Measurements from ENCODE around the gene TSPAN31.
A peak's percentile ranks its signal among the peaks of the same experiment; 100 is the strongest.
"Not testable (repeated sequence)": the region's sequence is repeated elsewhere in the genome, so short reads cannot be mapped to it uniquely, and the experiment has no call there.

Gene TSPAN31

GRCh38 chr12:57767305-57767698 lies 22.5 kb downstream of the TSPAN31 start:
- Mint-ChIP-seq H3K27ac (no peak overlapping the region), H3K27me3 (peaks cover 12 to 31% of the 10 kb centered on the region in 2 donors), H3K4me3 (no peak overlapping the region), H3K36me3 (peaks cover 33 to 43% of the 10 kb centered on the region in 2 donors), H3K9me3 (no peaks in the 10 kb centered on the region), H3K4me1 (peaks cover 30 to 58% of the 10 kb centered on the region in 2 donors)
- ATAC-seq (replicated peaks) = no peak
- DNase-seq = no peak

GRCh38 chr12:57767876-57768275 lies 23.0 kb downstream of the TSPAN31 start:
- DNase-seq (no peak), ATAC-seq (replicated peaks) (no peak)
- Mint-ChIP-seq H3K9me3 (no peaks in the 10 kb centered on the region), H3K4me3 (no peak overlapping the region), H3K4me1 (peaks cover 31 to 61% of the 10 kb centered on the region in 2 donors), H3K36me3 (peaks cover 34 to 45% of the 10 kb centered on the region in 2 donors), H3K27ac (no peak overlapping the region), H3K27me3 (peaks cover 14 to 31% of the 10 kb centered on the region in 2 donors)

GRCh38 chr12:57769594-57769993 lies 24.8 kb downstream of the TSPAN31 start:
- ATAC-seq (replicated peaks) = no peak
- H3K9me3 Mint-ChIP-seq = no peaks in the 10 kb centered on the region
- H3K4me1 Mint-ChIP-seq = peaks cover 30 to 61% of the 10 kb centered on the region in 2 donors
- no peak for DNase-seq
- H3K27ac Mint-ChIP-seq = peak overlapping the region; percentile 43
- peaks cover 35 to 46% of the 10 kb centered on the region in 2 donors for H3K36me3 Mint-ChIP-seq
- H3K27me3 Mint-ChIP-seq = peaks cover 16 to 26% of the 10 kb centered on the region in 2 donors
- H3K4me3 Mint-ChIP-seq = no peak overlapping the region

GRCh38 chr12:57770734-57771133 lies 25.9 kb downstream of the TSPAN31 start:
- no peak overlapping the region for H3K27ac Mint-ChIP-seq
- DNase-seq (no peak), ATAC-seq (replicated peaks) (no peak)
- H3K4me1 Mint-ChIP-seq = peaks cover 24 to 50% of the 10 kb centered on the region in 2 donors
- H3K27me3 Mint-ChIP-seq = peaks cover 10 to 15% of the 10 kb centered on the region in 2 donors
- peaks cover 35 to 49% of the 10 kb centered on the region in 2 donors for H3K36me3 Mint-ChIP-seq
- H3K4me3 Mint-ChIP-seq = peak overlapping the region; percentile 97 to 99
- H3K9me3 Mint-ChIP-seq = no peaks in the 10 kb centered on the region

- peak; percentile 79 to 80 for ATAC-seq (replicated peaks)
- Mint-ChIP-seq H3K27ac (peak overlapping the region; percentile 99), H3K27me3 (peaks cover 8 to 13% of the 10 kb centered on the region in 2 donors), H3K4me1 (peaks cover 22 to 44% of the 10 kb centered on the region in 2 donors), H3K4me3 (peak overlapping the region; percentile 97 to 99), H3K9me3 (no peaks in the 10 kb centered on the region), H3K36me3 (peaks cover 37 to 55% of the 10 kb centered on the region in 2 donors)
- DNase-seq = peak; percentile 83
Observed at GRCh38 chr12:57771236-57771872, 26.5 kb downstream of the TSPAN31 start.

- Mint-ChIP-seq H3K4me1 (peaks cover 17 to 38% of the 10 kb centered on the region in 2 donors), H3K9me3 (no peaks in the 10 kb centered on the region), H3K27me3 (peaks cover 4 to 7% of the 10 kb centered on the region in 2 donors), H3K4me3 (peak within 1 kb of the TSS; percentile 97 to 99), H3K27ac (peak within 1 kb of the TSS; percentile 99), H3K36me3 (peaks cover 37 to 55% of the 10 kb centered on the region in 2 donors)
- ATAC-seq (replicated peaks) (peak; percentile 91 to 93), DNase-seq (peak; percentile 93)
Observed at GRCh38 chr12:57771873-57772428, 27.1 kb downstream of the TSPAN31 start, which contains the start of gene METTL1. Gene METTL1 (minus strand): TSS chr12:57772105. CDS start chr12:57772083, 22 bp downstream.

GRCh38 chr12:57772429-57773322 lies 27.8 kb downstream of the TSPAN31 start, which contains the start of gene EEF1AKMT3:
Gene EEF1AKMT3 (plus strand): TSS chr12:57772614. CDS start chr12:57772725, 111 bp downstream.
- H3K27me3 Mint-ChIP-seq = peaks cover under 1 to 4% of the 10 kb centered on the region in 2 donors
- H3K36me3 Mint-ChIP-seq = peaks cover 34 to 51% of the 10 kb centered on the region in 2 donors
- ATAC-seq (replicated peaks) = peak; percentile 14 to 20
- H3K4me3 Mint-ChIP-seq = peak within 1 kb of the TSS; percentile 97 to 99
- peaks cover 17 to 31% of the 10 kb centered on the region in 2 donors for H3K4me1 Mint-ChIP-seq
- no peaks in the 10 kb centered on the region for H3K9me3 Mint-ChIP-seq
- H3K27ac Mint-ChIP-seq = peak within 1 kb of the TSS; percentile 99
- no peak for DNase-seq

GRCh38 chr12:57774634-57775033 lies 29.8 kb downstream of the TSPAN31 start:
- H3K27me3 Mint-ChIP-seq, H3K4me3 Mint-ChIP-seq, H3K9me3 Mint-ChIP-seq: not testable (repeated sequence)

GRCh38 chr12:57775044-57775443 lies 30.2 kb downstream of the TSPAN31 start:
- ATAC-seq (replicated peaks) (no peak), DNase-seq (no peak)
- Mint-ChIP-seq H3K36me3 (peaks cover 12 to 36% of the 10 kb centered on the region in 2 donors), H3K9me3 (no peaks in the 10 kb centered on the region), H3K4me1 (peaks cover 16 to 26% of the 10 kb centered on the region in 2 donors), H3K4me3 (no peak overlapping the region), H3K27me3 (peaks cover 0 to 4% of the 10 kb centered on the region in 2 donors), H3K27ac (no peak overlapping the region)

More at GRCh38 chr12:57774634-57775033, 29.8 kb downstream of the TSPAN31 start:
- Mint-ChIP-seq H3K4me1 (peaks cover 16 to 30% of the 10 kb centered on the region in 2 donors), H3K36me3 (peaks cover 16 to 38% of the 10 kb centered on the region in 2 donors)
- H3K27ac Mint-ChIP-seq; DNase-seq; ATAC-seq (replicated peaks): not testable (repeated sequence)

- H3K27ac Mint-ChIP-seq = no peak overlapping the region
- no peak for DNase-seq
- H3K4me3 Mint-ChIP-seq = no peak overlapping the region
- ATAC-seq (replicated peaks) = no peak
- no peaks in the 10 kb centered on the region for H3K9me3 Mint-ChIP-seq
- H3K4me1 Mint-ChIP-seq = peaks cover 12 to 19% of the 10 kb centered on the region in 2 donors
- H3K27me3 Mint-ChIP-seq = peaks cover 0 to 4% of the 10 kb centered on the region in 2 donors
- peaks cover 7 to 29% of the 10 kb centered on the region in 2 donors for H3K36me3 Mint-ChIP-seq
Observed at GRCh38 chr12:57775563-57776246, 30.9 kb downstream of the TSPAN31 start.

- Mint-ChIP-seq H3K4me1 (peaks cover 9 to 14% of the 10 kb centered on the region in 2 donors), H3K9me3 (no peaks in the 10 kb centered on the region), H3K27ac (no peak overlapping the region), H3K4me3 (no peak overlapping the region), H3K36me3 (peaks cover 7 to 25% of the 10 kb centered on the region in 2 donors), H3K27me3 (peaks cover 0 to 4% of the 10 kb centered on the region in 2 donors)
- DNase-seq (no peak), ATAC-seq (replicated peaks) (no peak)
Observed at GRCh38 chr12:57776247-57776587, 31.4 kb downstream of the TSPAN31 start.

- Mint-ChIP-seq H3K9me3 (no peaks in the 10 kb centered on the region), H3K27ac (no peak overlapping the region), H3K4me1 (peaks cover 5 to 10% of the 10 kb centered on the region in 2 donors), H3K27me3 (peaks cover 0 to 4% of the 10 kb centered on the region in 2 donors), H3K4me3 (no peak overlapping the region), H3K36me3 (peaks cover 7 to 20% of the 10 kb centered on the region in 2 donors)
- DNase-seq (no peak), ATAC-seq (replicated peaks) (no peak)
Observed at GRCh38 chr12:57777367-57777766, 32.5 kb downstream of the TSPAN31 start.

- Mint-ChIP-seq H3K9me3 (no peaks in the 10 kb centered on the region), H3K4me1 (peaks cover 4 to 10% of the 10 kb centered on the region in 2 donors), H3K4me3 (no peak overlapping the region), H3K36me3 (peaks cover 6 to 21% of the 10 kb centered on the region in 2 donors), H3K27me3 (peaks cover 0 to 1% of the 10 kb centered on the region in 2 donors), H3K27ac (no peak overlapping the region)
- DNase-seq (no peak), ATAC-seq (replicated peaks) (no peak)
Observed at GRCh38 chr12:57777911-57778310, 33.1 kb downstream of the TSPAN31 start.
